ENCODE results near the gene GSTO2.

DNA sequence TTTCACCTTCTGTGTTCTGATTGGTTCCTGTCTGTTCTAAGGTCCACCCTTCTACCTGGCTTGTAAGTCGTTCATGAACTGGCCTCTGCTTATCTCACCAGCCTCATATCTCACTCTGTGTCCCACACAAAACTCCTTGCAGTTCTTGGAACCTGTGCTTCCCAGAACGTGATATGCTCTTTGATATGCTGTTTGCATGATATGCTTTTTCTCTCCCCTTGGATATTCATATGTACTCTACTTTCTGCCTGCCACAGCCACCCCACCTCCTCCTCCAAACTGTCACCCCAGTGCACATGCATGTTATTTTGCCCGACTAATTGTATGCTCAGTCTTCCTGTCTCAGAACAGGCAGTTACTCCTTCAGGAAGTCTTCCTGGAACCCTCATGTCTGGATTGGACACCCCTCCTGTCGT, 71.1 kb downstream of the GSTO2 start:
- TF ChIP-seq EZH2 (IDR thresholded peaks at IDR 0.05; ENCODE audit: low read length, missing control alignments) (no peak), CTCF (conservative IDR thresholded peaks at IDR 0.05 in 1 of 2, IDR thresholded peaks at IDR 0.05 in 1 of 2; ENCODE audit: low read depth in 1 of 2, low read length in 2 of 2) (no peak)

Data from fibroblast of lung (primary cell).